Measurements from ENCODE around the gene DENND4B. TPM values are rescaled to one million over a fixed set of nuclear protein-coding genes. Genes with fewer than 3 reads are reported as not detected.

The DENND4B gene
- total and polyA plus RNA-seq, 10 of the 15 experiments (the other 5 are each of a cell fraction or from before 2014, with no cell fraction given) = 12.0 to 74.8 (median 22.7) TPM

- no peak for TF ChIP-seq ZBTB33 (IDR thresholded peaks at IDR 0.05)
- peak; percentile 90 for TF ChIP-seq POLR2A (IDR thresholded peaks at IDR 0.05; ENCODE audit: low read depth, low read length)
- peak; percentile 10 for TF ChIP-seq MTA2 (IDR thresholded peaks at IDR 0.05; ENCODE audit: low read depth)
- TF ChIP-seq TCF7 (IDR thresholded peaks at IDR 0.05; ENCODE audit: borderline replicate concordance) = no peak
- TF ChIP-seq POLR2AphosphoS5 (IDR thresholded peaks at IDR 0.05; ENCODE audit: low read length) = peak; percentile 85
- TF ChIP-seq ATF2 (IDR thresholded peaks at IDR 0.05; ENCODE audit: low read length) = no peak
- peak; percentile 92; the same call in 1 of the 2 replicates for TF ChIP-seq GATAD2B (conservative IDR thresholded peaks at IDR 0.05; ENCODE audit: low read depth)
- peak; percentile 39; the same call in 1 of the 2 replicates for TF ChIP-seq CHD1 (IDR thresholded peaks at IDR 0.05; ENCODE audit: low read depth, low read length)
- peak; percentile 43; the same call in 1 of the 2 replicates for TF ChIP-seq ATF3 (IDR thresholded peaks at IDR 0.05; ENCODE audit: borderline replicate concordance, extremely low read depth, low read depth, low read length)
- TF ChIP-seq MXI1 (IDR thresholded peaks at IDR 0.05; ENCODE audit: low read depth, low read length) = peak; percentile 96
- TF ChIP-seq HDGF (IDR thresholded peaks at IDR 0.05) = peak; percentile 77; the same call in 1 of the 2 replicates
- TF ChIP-seq TBL1XR1 (IDR thresholded peaks at IDR 0.05; ENCODE audit: low read depth, low read length) = 0 out of 2 replicates have a peak, but pooled peaks have one; percentile 50
- TF ChIP-seq E4F1 (IDR thresholded peaks at IDR 0.05; ENCODE audit: borderline replicate concordance, partially characterized antibody) = peak; percentile 79
- no peak for TF ChIP-seq SMAD1 (IDR thresholded peaks at IDR 0.05; ENCODE audit: low read depth, partially characterized antibody)
- TF ChIP-seq ZNF217 (IDR thresholded peaks at IDR 0.05) = no peak
- TF ChIP-seq TCF3 (IDR thresholded peaks at IDR 0.05; ENCODE audit: borderline replicate concordance, insufficient read depth, low read depth, low read length) = peak; percentile 80; the same call in 1 of the 2 replicates
- no peak for TF ChIP-seq BCL3 (IDR thresholded peaks at IDR 0.05; ENCODE audit: borderline replicate concordance, insufficient read depth, low read depth, low read length, poor library complexity, severe bottlenecking)
- TF ChIP-seq CREM (IDR thresholded peaks at IDR 0.05; ENCODE audit: low read depth) = peak; percentile 33; the same call in 1 of the 2 replicates
- TF ChIP-seq JUND (IDR thresholded peaks at IDR 0.05; ENCODE audit: low read depth, low read length) = no peak
- no peak for TF ChIP-seq KDM1A (IDR thresholded peaks at IDR 0.05; ENCODE audit: borderline replicate concordance)
- TF ChIP-seq RFX5 (IDR thresholded peaks at IDR 0.05; ENCODE audit: low read depth, low read length) = peak; percentile 72; the same call in 1 of the 2 replicates
Measured at GRCh38 chr1:153967107-153967999, 20.8 kb upstream of the DENND4B start, which contains the start of gene CREB3L4 (continued).

Data from GM12878 (cell line).